C4-2B (cell line): ENCODE results near the gene LOXHD1.

Experiments used
- H3K27ac ChIP-seq: fragments of 450-650 bp; 2 replicates; pipeline ENCODE4 v1.5.1; 2017
- CTCF ChIP-seq: fragments of 450-650 bp; conservative IDR thresholded peaks from 2 replicates; pipeline ENCODE4 v1.5.1; 2017; ENCODE audit warnings: mild to moderate bottlenecking
- ZFX ChIP-seq: fragments of 450-650 bp; IDR thresholded peaks from 2 replicates; pipeline ENCODE4 v1.6.1; 2017

Gene LOXHD1

DNA sequence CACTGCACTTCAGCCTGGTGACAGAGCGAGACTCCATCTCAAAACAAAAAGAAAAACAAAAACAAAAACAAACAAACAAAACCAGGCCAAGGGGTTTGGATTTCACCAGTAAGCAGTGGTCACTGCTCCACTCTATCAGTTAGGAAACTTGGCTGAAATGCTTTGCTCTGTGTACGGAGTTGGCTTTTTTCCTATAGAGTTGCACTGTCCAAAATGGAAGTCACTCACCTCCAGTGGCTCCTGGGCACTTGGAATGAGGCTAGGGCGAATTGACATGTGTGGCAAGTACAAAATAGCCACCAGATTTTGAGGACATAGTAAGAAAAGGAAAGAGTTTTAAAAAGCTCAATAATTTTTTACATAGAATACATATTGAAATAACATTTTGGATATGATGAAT is 228.7 kb downstream of the LOXHD1 start:
- TF ChIP-seq ZFX = no peak
- TF ChIP-seq CTCF = no peak
- H3K27ac ChIP-seq = no peak overlapping the region

DNA sequence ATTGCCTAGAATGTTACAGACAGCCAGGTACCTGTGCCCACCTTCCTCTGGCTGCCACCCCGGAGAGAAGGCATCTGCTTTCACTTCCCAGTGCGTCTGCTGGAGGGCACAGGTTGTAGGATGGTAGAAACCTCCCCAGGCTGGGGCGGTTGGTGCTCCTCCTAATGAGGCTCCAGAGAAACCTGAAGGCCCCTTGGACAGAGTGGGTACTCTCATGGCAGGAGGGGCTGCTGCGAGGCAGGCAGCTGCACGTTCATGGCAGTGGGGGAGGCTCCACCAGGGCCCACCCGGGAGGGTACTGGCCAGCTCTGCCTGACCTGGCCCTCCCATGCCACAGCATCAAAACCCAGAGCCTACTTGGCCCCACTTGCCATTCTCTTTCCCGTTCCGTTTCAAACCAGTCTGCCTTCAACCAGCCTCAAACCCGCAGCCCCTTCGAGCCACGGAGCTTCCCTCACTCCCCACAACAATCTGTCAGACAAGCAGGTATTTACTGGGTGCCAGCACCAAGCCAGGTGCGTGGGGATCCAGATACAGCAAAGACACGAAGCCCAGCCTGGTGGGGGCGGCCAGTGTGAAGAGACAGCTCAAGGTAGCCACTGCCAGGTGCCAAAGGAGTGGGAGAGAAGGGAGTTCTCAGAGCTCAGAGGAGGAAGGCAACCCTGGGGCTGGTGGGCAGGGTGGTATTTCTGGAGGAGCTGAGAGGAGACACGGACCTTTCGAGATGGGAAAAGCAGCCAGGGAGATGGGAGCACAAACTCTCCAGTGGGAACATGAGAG is 229.6 kb downstream of the LOXHD1 start:
- H3K27ac ChIP-seq = no peak overlapping the region
- TF ChIP-seq CTCF (no peak), ZFX (no peak)
